ENCODE measurements around the gene CPA4. TPM values are rescaled to one million over a fixed set of nuclear protein-coding genes. Genes with fewer than 3 reads are reported as not detected.

CPA4 gene
- total RNA-seq, 2 donors from 2014 or later, result 0.23 TPM; not detected in 1

DNA sequence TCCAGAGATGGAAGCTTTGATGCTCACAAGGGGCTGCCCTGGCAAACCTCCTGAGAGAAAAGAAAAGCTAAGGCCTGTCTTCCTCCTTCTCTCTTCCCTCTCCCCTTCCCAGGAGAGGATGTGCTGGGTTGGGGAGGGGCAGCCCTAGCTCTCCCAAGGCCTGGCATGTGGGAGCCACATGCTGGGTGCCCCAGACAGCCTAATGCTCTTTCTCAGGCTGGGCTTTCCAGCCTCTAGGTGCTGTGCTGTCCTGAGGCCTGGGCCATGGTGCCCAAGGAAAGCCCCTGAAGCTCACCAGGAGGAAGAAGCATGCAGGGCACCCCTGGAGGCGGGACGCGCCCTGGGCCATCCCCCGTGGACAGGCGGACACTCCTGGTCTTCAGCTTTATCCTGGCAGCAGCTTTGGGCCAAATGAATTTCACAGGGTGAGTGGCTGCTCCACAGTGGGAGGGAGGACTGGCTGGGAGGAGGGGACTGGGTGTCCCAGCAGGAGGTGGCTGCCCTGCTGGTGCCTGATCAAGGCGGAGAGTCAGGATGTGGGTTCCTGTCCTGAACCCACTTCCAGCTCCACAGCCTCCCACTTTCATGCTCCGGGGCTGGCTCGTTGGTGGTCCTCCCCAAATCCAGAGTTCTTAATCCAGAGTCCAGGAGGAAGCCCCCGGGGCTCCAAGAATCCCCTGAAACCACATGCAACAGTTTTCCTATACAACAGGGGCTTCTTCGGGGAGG lies 53.4 kb downstream of the CPA4 start:
- no peaks in the 10 kb centered on the region for H3K9me3 ChIP-seq
- H3K27ac ChIP-seq, result no peak overlapping the region
- TF ChIP-seq POLR2AphosphoS5 (IDR thresholded peaks at IDR 0.05) (no peak), POLR2A (IDR thresholded peaks at IDR 0.05) (no peak)
- TF ChIP-seq, protein P1, sequence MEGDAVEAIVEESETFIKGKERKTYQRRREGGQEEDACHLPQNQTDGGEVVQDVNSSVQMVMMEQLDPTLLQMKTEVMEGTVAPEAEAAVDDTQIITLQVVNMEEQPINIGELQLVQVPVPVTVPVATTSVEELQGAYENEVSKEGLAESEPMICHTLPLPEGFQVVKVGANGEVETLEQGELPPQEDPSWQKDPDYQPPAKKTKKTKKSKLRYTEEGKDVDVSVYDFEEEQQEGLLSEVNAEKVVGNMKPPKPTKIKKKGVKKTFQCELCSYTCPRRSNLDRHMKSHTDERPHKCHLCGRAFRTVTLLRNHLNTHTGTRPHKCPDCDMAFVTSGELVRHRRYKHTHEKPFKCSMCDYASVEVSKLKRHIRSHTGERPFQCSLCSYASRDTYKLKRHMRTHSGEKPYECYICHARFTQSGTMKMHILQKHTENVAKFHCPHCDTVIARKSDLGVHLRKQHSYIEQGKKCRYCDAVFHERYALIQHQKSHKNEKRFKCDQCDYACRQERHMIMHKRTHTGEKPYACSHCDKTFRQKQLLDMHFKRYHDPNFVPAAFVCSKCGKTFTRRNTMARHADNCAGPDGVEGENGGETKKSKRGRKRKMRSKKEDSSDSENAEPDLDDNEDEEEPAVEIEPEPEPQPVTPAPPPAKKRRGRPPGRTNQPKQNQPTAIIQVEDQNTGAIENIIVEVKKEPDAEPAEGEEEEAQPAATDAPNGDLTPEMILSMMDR (IDR thresholded peaks at IDR 0.05), result no peak
- H3K27me3 ChIP-seq (replicated peaks; ENCODE audit: insufficient read depth), result no peaks in the 10 kb centered on the region
- intact Hi-C loops (cut with DNase I), result no loop called here
- WGBS, result 96% methylated on average over 10 of the region's 10 CpGs
- no peak for DNase-seq (ENCODE audit: low spot score)
- H3K4me3 ChIP-seq, result no peak overlapping the region
- no peaks in the 10 kb centered on the region for H3K36me3 ChIP-seq
- no peaks in the 10 kb centered on the region for H3K4me1 ChIP-seq (replicated peaks)

DNA sequence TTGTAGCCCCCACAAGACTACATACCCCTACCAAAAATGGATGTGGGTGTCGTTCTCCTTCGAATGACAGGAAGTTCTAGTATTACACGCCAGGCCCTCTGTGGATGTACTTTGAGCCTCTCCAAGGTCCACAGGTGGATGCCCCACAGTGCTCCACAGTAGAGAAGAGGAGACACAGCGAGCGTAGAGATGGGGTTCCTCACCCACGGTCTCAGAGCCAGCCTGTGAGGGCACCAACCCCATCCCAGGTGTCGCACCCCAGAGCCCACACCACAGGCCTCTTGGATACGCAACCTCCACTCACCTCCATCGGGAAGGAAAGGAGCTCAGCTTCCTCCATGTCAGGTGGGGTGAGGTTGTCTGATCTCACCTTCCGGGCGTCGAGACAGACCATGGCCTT lies 54.0 kb downstream of the CPA4 start:
- H3K4me1 ChIP-seq (replicated peaks), result no peaks in the 10 kb centered on the region
- H3K9me3 ChIP-seq, result no peaks in the 10 kb centered on the region
- intact Hi-C loops (cut with DNase I), result no loop called here
- no peak overlapping the region for H3K4me3 ChIP-seq
- H3K27me3 ChIP-seq (replicated peaks; ENCODE audit: insufficient read depth), result no peaks in the 10 kb centered on the region
- H3K36me3 ChIP-seq, result no peaks in the 10 kb centered on the region
- DNase-seq (ENCODE audit: low spot score), result no peak
- TF ChIP-seq POLR2AphosphoS5 (IDR thresholded peaks at IDR 0.05) (no peak), POLR2A (IDR thresholded peaks at IDR 0.05) (no peak)
- TF ChIP-seq, protein P1 (IDR thresholded peaks at IDR 0.05), result no peak
- 87% methylated on average over 12 of the region's 12 CpGs for WGBS
- H3K27ac ChIP-seq, result no peak overlapping the region

DNA sequence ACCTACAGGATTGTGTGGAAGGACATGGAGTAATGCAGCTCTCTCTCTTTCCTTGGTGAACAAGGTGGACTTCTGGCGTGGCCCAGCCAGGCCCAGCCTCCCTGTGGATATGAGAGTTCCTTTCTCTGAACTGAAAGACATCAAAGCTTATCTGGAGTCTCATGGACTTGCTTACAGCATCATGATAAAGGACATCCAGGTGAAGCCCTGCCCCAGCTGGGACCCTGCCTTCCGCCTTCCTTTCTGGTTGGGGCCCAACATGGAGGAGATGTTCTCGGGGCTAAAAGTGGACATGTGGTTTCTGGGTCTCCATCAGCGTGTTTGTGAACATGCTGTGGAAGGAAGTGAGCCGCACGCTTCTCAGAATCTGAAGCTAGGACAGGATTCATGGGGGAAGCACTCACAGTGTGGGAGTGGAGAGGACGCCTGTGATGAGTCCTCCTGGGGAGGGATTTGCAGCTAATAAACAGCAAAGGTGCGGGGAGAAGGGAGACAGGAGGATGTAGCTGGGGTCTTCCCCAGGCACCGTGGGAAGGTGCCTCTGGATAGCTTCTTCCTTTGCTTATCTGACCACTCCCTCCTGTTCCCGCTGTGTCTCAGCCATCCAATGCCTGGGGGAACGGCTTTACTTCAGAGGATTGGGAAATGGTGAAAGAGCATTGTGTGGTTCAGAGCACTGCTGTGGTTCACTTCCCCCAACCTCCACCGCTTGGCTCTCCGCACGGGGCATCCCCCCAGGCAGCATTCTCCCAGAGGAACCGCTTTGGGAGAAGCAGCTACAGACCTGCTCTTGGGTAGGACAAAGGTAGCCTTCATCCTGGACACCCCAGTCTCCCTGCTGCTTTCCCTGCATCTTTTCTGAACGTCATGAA lies 57.2 kb downstream of the CPA4 start:
- intact Hi-C loops (cut with DNase I), result no loop called here
- H3K27me3 ChIP-seq (replicated peaks; ENCODE audit: insufficient read depth), result no peaks in the 10 kb centered on the region
- TF ChIP-seq, protein P1 (IDR thresholded peaks at IDR 0.05), result no peak
- no peak for TF ChIP-seq POLR2A (IDR thresholded peaks at IDR 0.05)
- no peak for TF ChIP-seq POLR2AphosphoS5 (IDR thresholded peaks at IDR 0.05)
- no peaks in the 10 kb centered on the region for H3K36me3 ChIP-seq
- no peaks in the 10 kb centered on the region for H3K4me1 ChIP-seq (replicated peaks)
- H3K4me3 ChIP-seq, result no peak overlapping the region
- no peaks in the 10 kb centered on the region for H3K9me3 ChIP-seq
- 65% methylated on average over 16 of the region's 16 CpGs for WGBS
- no peak for DNase-seq (ENCODE audit: low spot score)
- H3K27ac ChIP-seq, result no peak overlapping the region

DNA sequence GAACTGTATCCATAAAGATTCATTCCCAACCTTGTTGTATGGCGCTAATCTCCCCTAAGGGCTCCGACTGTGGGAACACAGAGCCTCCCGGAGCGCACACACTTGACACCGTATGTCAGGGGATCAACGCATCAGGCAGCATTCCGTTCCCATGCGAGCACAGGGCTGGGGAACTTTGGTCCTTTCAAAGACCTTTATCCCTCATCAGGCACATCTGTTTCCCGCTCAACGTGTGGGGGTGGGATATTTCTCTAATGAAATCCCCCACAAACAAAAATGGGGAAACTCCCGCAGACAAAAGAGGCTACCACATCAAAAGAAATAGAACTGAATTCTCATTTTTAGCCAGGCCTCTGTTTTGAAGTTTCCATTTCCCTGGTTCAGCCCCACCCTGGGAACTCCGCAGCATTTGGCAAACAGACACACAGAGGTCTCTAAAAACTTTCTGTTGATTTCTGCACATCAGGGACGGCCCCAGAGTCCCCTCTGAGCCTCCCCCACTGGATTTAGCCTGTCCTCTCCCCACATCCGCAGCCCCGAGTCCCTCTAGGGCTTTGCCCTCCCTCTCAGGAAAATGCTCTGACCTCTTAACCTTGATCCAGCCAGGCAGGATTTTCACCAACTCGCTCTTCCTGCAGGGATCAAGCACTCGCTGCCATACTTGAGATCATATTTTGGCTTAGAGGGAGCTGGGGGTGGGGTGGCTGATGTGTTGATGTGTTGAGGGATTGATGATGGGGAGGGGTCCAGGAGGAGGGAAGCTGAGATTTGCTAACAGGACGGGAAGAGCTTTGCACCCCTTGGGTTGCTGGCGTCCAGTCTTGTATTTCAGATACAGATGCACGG lies 58.2 kb downstream of the CPA4 start:
- TF ChIP-seq POLR2A (IDR thresholded peaks at IDR 0.05), result no peak
- TF ChIP-seq POLR2AphosphoS5 (IDR thresholded peaks at IDR 0.05), result no peak
- TF ChIP-seq, protein P1 (IDR thresholded peaks at IDR 0.05), result no peak
- H3K27ac ChIP-seq, result no peak overlapping the region
- intact Hi-C loops (cut with DNase I), result no loop called here

More for the DNA sequence above, 58.2 kb downstream of the CPA4 start:
- H3K9me3 ChIP-seq, result no peaks in the 10 kb centered on the region
- H3K36me3 ChIP-seq, result no peaks in the 10 kb centered on the region
- H3K4me3 ChIP-seq, result no peak overlapping the region
- H3K4me1 ChIP-seq (replicated peaks), result no peaks in the 10 kb centered on the region
- 65% methylated on average over 20 of the region's 20 CpGs for WGBS
- H3K27me3 ChIP-seq (replicated peaks; ENCODE audit: insufficient read depth), result no peaks in the 10 kb centered on the region
- no peak for DNase-seq (ENCODE audit: low spot score)
